DOHH2 (cell line): ENCODE results near the gene B3GALT5.

Source experiments
- EZH2phosphoT487 ChIP-seq: fragments of 200-600 bp; sonication (generic); IDR thresholded peaks from 2 replicates; pipeline ENCODE4 v1.6.1; 2017; ENCODE audit warnings: borderline replicate concordance, mild to moderate bottlenecking, antibody characterized with exemption, low read length, moderate library complexity, mixed read lengths
- TF ChIP-seq, protein P1 (sequence below): fragments of 200-600 bp; sonication (generic); IDR thresholded peaks from one replicate; pipeline ENCODE4 v1.5.1; 2014; ENCODE audit warnings: antibody characterized with exemption, mild to moderate bottlenecking, low read depth, low read length; ENCODE audit not compliant: poor library complexity, severe bottlenecking

DNA sequence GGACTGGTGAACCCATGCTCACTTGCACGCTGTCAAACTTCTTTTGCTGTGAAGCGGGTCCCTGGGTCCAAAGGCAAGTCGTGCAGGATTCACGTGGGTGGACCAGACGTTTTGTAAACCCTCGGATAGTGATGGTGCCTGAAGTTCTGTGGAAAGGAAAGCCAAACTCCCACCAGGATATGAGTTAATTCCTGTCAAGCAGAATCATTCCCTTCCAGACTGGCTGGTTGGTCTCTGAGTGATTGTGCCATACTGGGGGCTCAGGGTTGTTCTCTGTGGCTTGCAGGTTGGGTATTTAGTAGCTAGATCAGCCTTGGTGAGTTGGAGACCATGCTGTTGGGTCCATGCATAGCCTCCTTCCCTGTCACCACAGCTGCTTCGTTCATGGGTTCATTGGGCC is 99.5 kb downstream of the B3GALT5 start:
- TF ChIP-seq EZH2phosphoT487 = no peak
- TF ChIP-seq, protein P1, sequence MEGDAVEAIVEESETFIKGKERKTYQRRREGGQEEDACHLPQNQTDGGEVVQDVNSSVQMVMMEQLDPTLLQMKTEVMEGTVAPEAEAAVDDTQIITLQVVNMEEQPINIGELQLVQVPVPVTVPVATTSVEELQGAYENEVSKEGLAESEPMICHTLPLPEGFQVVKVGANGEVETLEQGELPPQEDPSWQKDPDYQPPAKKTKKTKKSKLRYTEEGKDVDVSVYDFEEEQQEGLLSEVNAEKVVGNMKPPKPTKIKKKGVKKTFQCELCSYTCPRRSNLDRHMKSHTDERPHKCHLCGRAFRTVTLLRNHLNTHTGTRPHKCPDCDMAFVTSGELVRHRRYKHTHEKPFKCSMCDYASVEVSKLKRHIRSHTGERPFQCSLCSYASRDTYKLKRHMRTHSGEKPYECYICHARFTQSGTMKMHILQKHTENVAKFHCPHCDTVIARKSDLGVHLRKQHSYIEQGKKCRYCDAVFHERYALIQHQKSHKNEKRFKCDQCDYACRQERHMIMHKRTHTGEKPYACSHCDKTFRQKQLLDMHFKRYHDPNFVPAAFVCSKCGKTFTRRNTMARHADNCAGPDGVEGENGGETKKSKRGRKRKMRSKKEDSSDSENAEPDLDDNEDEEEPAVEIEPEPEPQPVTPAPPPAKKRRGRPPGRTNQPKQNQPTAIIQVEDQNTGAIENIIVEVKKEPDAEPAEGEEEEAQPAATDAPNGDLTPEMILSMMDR = no peak
